ENCODE results near the gene NAA40. TPM values are rescaled to one million over a fixed set of nuclear protein-coding genes. Genes with fewer than 3 reads are reported as not detected.

NAA40 gene
- total RNA-seq, 2 donors from 2014 or later: 15.4 to 25.5 TPM

- no peaks in the 10 kb centered on the region for H3K27me3 ChIP-seq
- peaks cover 0 to 35% of the 10 kb centered on the region in 2 donors for H3K4me1 ChIP-seq
- H3K27ac ChIP-seq: no peak overlapping the region
- peaks cover 80% of the 10 kb centered on the region for H3K36me3 ChIP-seq
- no peak for TF ChIP-seq CTCF (IDR thresholded peaks at IDR 0.05)
- H3K9me3 ChIP-seq: no peaks in the 10 kb centered on the region
- no peak for DNase-seq (ENCODE audit: low spot score)
- H3K4me3 ChIP-seq: no peak overlapping the region
These were observed 33.6 kb upstream of the NAA40 start for GRCh38 chr11:63905179-63905578.

GRCh38 chr11:63906087-63906486, 32.7 kb upstream of the NAA40 start:
- no peak for TF ChIP-seq CTCF (IDR thresholded peaks at IDR 0.05)
- Histone ChIP-seq H3K4me1 (peaks cover 0 to 35% of the 10 kb centered on the region in 2 donors), H3K27me3 (no peaks in the 10 kb centered on the region), H3K36me3 (peaks cover 71% of the 10 kb centered on the region), H3K27ac (no peak overlapping the region), H3K4me3 (no peak overlapping the region), H3K9me3 (no peaks in the 10 kb centered on the region)
- no peak for DNase-seq (ENCODE audit: low spot score)

- no peak for DNase-seq (ENCODE audit: low spot score)
- peak in 1 of 2 donors; percentile 44 for TF ChIP-seq CTCF (IDR thresholded peaks at IDR 0.05)
- Histone ChIP-seq H3K9me3 (no peaks in the 10 kb centered on the region), H3K4me3 (no peak overlapping the region), H3K36me3 (peaks cover 66% of the 10 kb centered on the region), H3K27ac (no peak overlapping the region), H3K27me3 (no peaks in the 10 kb centered on the region), H3K4me1 (peaks cover 0 to 35% of the 10 kb centered on the region in 2 donors)
These were observed 32.2 kb upstream of the NAA40 start for GRCh38 chr11:63906585-63906984.

- no peak for TF ChIP-seq CTCF (IDR thresholded peaks at IDR 0.05)
- Histone ChIP-seq H3K27ac (no peak overlapping the region), H3K36me3 (peaks cover 61% of the 10 kb centered on the region), H3K4me3 (no peak overlapping the region), H3K27me3 (no peaks in the 10 kb centered on the region), H3K4me1 (peaks cover 0 to 35% of the 10 kb centered on the region in 2 donors), H3K9me3 (no peaks in the 10 kb centered on the region)
- no peak for DNase-seq (ENCODE audit: low spot score)
These were observed 31.7 kb upstream of the NAA40 start for GRCh38 chr11:63907063-63907462.

GRCh38 chr11:63907808-63908530, 30.8 kb upstream of the NAA40 start:
- DNase-seq (ENCODE audit: low spot score): no peak
- Histone ChIP-seq H3K27ac (peak overlapping the region in 1 of 2 donors; percentile 23), H3K4me3 (no peak overlapping the region), H3K36me3 (peaks cover 52% of the 10 kb centered on the region), H3K4me1 (peaks cover 0 to 35% of the 10 kb centered on the region in 2 donors), H3K9me3 (no peaks in the 10 kb centered on the region), H3K27me3 (no peaks in the 10 kb centered on the region)
- no peak for TF ChIP-seq CTCF (IDR thresholded peaks at IDR 0.05)
